Stimulated activated CD8-positive, alpha-beta memory T cell treated with anti-CD3 and anti-CD28 coated beads, Interleukin-7, amount 100 ng/mL, for 48 hours (primary cell): ENCODE results near the gene LDHB.
"Not testable (repeated sequence)": the region's sequence is repeated elsewhere in the genome, so short reads cannot be mapped to it uniquely, and the experiment has no call there.

Source experiments
- DNase-seq, 2 donors: peaks; one replicate each; pipeline ENCODE4 v3.0.0-alpha.2; 2020; ENCODE audit warnings: low read depth in 1 of 2; ENCODE audit errors: extremely low read depth in 1 of 2

Gene LDHB

GRCh38 chr12:21662122-21662792 is 4.6 kb upstream of the LDHB start:
- DNase-seq = no peak

GRCh38 chr12:21661396-21662093 is 3.9 kb upstream of the LDHB start:
- DNase-seq = not testable (repeated sequence)

- no peak for DNase-seq
Observed at GRCh38 chr12:21659383-21659782, 1.7 kb upstream of the LDHB start.

- DNase-seq = peak in 1 of 2 donors; percentile 11
Observed at GRCh38 chr12:21656905-21657325, 727 bp downstream of the LDHB start.

- DNase-seq = no peak
Observed at GRCh38 chr12:21655591-21655990, 2.1 kb downstream of the LDHB start.

GRCh38 chr12:21651821-21652220 is 5.8 kb downstream of the LDHB start:
- DNase-seq = no peak

- no peak for DNase-seq
Observed at GRCh38 chr12:21650997-21651396, 6.6 kb downstream of the LDHB start.

GRCh38 chr12:21649034-21649433 is 8.6 kb downstream of the LDHB start:
- no peak for DNase-seq

GRCh38 chr12:21648378-21648777 is 9.3 kb downstream of the LDHB start:
- DNase-seq = no peak

GRCh38 chr12:21647179-21647578 is 10.5 kb downstream of the LDHB start:
- no peak for DNase-seq

GRCh38 chr12:21645041-21645500 is 12.6 kb downstream of the LDHB start:
- not testable (repeated sequence) for DNase-seq

- DNase-seq = no peak
Observed at GRCh38 chr12:21644516-21644915, 13.1 kb downstream of the LDHB start.

- no peak for DNase-seq
Observed at GRCh38 chr12:21643758-21644157, 13.9 kb downstream of the LDHB start.

GRCh38 chr12:21642707-21643389 is 14.8 kb downstream of the LDHB start:
- no peak for DNase-seq

GRCh38 chr12:21638054-21638891 is 19.4 kb downstream of the LDHB start:
- no peak for DNase-seq

GRCh38 chr12:21634245-21634644 is 23.4 kb downstream of the LDHB start:
- DNase-seq = no peak

GRCh38 chr12:21631367-21631766 is 26.3 kb downstream of the LDHB start:
- DNase-seq = no peak

GRCh38 chr12:21627924-21628323 is 29.7 kb downstream of the LDHB start:
- no peak for DNase-seq

- no peak for DNase-seq
Observed at GRCh38 chr12:21618566-21618965, 39.1 kb downstream of the LDHB start.

GRCh38 chr12:21617030-21617429 is 40.6 kb downstream of the LDHB start:
- no peak for DNase-seq

GRCh38 chr12:21615431-21615830 is 42.2 kb downstream of the LDHB start:
- no peak for DNase-seq
